C4-2B (cell line): ENCODE results near the gene STXBP4.

Experiments used
- H3K27ac ChIP-seq: fragments of 450-650 bp; 2 replicates; pipeline ENCODE4 v1.5.1; 2017
- ZFX ChIP-seq: fragments of 450-650 bp; IDR thresholded peaks from 2 replicates; pipeline ENCODE4 v1.6.1; 2017
- TF ChIP-seq, protein P1 (sequence below): fragments of 450-650 bp; conservative IDR thresholded peaks from 2 replicates; pipeline ENCODE4 v1.5.1; 2017; ENCODE audit warnings: mild to moderate bottlenecking

STXBP4 gene

DNA sequence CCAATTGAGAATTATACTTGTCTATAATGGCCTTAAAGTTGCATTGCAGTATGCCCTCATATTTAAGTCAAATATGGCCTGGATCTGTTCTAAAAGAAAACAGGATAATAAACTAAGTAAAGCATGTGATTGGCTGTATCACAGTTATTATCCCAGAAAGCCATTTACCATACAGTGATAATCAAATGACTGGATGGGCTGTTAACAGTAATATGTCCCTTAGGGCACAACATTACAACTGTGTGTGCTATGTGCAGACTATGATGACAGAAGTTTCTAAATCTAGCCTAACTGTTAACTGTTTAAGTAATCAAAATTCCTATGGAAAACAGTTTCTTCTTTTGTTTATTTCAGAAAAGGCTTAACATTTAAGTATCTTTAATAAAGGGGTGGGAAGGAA is 145.7 kb downstream of the STXBP4 start:
- no peak overlapping the region for H3K27ac ChIP-seq
- TF ChIP-seq, protein P1, sequence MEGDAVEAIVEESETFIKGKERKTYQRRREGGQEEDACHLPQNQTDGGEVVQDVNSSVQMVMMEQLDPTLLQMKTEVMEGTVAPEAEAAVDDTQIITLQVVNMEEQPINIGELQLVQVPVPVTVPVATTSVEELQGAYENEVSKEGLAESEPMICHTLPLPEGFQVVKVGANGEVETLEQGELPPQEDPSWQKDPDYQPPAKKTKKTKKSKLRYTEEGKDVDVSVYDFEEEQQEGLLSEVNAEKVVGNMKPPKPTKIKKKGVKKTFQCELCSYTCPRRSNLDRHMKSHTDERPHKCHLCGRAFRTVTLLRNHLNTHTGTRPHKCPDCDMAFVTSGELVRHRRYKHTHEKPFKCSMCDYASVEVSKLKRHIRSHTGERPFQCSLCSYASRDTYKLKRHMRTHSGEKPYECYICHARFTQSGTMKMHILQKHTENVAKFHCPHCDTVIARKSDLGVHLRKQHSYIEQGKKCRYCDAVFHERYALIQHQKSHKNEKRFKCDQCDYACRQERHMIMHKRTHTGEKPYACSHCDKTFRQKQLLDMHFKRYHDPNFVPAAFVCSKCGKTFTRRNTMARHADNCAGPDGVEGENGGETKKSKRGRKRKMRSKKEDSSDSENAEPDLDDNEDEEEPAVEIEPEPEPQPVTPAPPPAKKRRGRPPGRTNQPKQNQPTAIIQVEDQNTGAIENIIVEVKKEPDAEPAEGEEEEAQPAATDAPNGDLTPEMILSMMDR, result no peak
- TF ChIP-seq ZFX, result no peak

DNA sequence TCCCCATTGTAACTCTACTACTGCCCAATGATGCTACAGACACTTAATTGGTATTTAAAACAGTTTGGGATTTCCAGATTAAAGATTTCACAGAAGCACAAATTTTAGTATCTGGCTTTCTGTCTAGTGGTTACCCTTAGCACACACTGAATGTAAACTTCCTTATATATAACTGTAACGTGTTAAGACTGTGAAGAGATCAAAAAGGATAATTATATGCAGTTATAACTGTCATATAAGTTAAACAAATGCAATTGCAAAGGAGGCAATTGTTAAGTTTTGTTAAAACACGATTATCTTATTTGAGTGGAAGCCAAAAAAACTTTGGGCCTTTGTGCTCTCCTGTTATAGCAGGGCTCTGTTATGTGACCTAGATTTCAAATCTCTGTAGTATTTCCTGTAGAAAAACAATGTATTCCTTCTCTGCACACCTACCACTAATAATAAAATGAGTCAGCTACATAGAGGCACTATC is 147.9 kb downstream of the STXBP4 start:
- H3K27ac ChIP-seq, result no peak overlapping the region

DNA sequence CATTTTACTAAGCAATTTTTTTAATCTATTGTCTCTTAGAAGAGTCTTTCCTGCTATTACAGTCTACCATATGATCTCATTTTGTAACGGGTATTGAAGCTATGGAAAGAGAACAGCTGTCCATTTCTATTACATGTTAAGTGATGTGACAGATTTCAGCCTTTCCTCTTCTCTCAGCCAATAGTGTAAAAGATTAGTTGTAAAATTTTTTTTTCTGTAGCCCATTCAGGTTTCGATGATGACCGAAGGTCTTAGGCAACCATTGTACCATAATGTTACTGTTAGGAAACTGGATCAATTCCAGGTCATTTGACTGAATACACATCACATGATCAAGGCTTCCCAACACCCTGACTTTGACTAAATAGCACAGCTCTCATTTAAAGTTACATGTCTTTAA is 148.6 kb downstream of the STXBP4 start:
- no peak overlapping the region for H3K27ac ChIP-seq
- no peak for TF ChIP-seq ZFX
- TF ChIP-seq, protein P1, result no peak

More for the DNA sequence above, 147.9 kb downstream of the STXBP4 start:
- no peak for TF ChIP-seq ZFX
- TF ChIP-seq, protein P1, result no peak

DNA sequence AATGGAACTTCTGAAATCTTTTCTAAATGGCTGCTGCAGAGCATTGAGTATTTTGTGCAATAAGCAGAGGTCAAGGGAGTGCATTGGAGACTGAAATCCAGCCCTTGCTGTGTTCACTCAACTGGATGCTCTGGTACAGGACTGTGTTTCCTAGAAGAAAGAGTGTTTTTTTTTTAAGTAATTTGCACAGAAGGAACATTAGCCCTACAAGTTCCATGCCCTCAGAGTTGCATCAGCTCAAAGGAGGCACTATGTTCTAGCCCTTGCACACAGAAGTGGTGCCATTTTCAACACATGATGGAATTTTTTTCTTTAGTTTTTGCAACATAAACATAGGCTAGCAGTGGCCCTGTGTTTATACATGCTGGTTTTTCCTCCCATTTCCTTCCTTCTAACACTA is 152.1 kb downstream of the STXBP4 start:
- no peak overlapping the region for H3K27ac ChIP-seq
- TF ChIP-seq, protein P1, result no peak
- no peak for TF ChIP-seq ZFX

DNA sequence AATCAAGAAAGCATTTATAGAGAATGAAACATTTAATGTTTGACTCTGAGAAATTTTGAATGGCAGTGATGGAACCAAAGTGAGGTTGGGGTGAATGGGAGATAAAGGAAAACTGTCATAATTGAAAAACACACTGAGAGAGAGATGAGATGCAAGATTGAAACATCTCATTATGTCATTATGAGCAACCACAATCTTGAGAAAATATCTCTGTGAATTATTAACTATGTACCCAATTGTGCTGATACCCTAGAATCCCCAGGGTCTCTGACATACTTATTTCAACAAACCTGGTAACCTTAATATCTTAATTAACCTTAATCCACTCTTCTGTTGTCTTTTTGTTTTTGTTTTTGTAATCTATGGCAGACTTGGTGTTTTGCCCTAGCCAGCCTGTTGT is 152.7 kb downstream of the STXBP4 start:
- H3K27ac ChIP-seq, result no peak overlapping the region
- TF ChIP-seq, protein P1, result no peak
- TF ChIP-seq ZFX, result no peak

DNA sequence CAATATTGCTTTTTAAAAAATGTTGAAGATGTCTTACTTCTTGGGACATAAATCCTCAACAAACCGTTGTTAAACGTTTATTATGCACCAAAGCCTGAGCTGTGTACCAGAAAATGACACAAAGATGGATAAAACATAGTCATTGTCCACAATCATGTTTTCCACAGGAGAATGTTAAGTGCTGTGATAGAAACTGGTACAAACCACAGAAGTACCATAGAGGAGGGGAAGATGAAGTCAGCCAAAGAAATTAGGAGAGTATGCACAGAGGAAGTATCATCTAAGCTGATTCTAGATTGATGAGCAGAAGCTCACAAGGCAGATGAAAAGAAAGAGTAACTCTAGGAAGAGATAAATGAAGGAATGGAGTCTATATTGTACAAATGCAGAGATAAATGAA is 153.5 kb downstream of the STXBP4 start:
- no peak overlapping the region for H3K27ac ChIP-seq
- no peak for TF ChIP-seq ZFX
- TF ChIP-seq, protein P1, result no peak

DNA sequence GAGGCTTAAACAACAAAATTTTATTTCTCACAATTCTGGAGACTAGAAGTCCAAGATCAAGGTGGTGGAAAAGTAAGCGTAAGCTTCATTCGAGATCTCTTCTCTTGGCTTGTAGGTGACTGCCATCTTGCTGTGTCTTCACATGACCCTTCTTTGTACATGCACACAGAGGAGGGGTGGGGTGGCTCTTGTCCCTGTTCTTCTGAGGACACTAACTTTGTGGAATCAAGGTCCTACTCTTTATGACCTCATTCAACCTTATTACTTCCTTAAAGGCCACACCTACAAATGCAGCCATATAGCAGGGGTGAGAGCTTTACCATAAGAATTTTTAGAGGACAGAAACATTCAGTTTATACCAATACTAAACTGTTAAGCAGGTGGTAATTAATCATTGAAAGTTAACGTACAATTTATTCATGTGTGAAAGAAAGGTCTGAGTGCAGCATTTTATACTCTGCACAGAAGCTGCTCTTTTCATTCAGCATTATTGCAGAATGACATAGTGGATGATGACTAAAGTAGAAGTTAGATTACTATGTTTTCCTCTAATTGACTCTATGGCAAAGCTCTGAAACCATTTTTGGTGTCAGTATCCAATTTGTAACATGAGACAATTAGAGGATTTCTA is 156.3 kb downstream of the STXBP4 start:
- no peak overlapping the region for H3K27ac ChIP-seq
- TF ChIP-seq, protein P1, result no peak
- no peak for TF ChIP-seq ZFX
